NB4 (cell line): Measurements from ENCODE around the gene LTBP1.

ENCODE experiments used
- CTCF ChIP-seq: IDR thresholded peaks from one replicate; pipeline ENCODE4 v1.5.1; 2012; ENCODE audit warnings: low read depth, low read length
- POLR2A ChIP-seq: IDR thresholded peaks from 2 replicates; pipeline ENCODE4 v1.6.1; 2011; ENCODE audit warnings: mild to moderate bottlenecking; ENCODE audit not compliant: insufficient read length; ENCODE audit errors: extremely low read depth
- TF ChIP-seq, protein P1 (sequence below): IDR thresholded peaks from 2 replicates; pipeline ENCODE4 v1.6.1; 2011; ENCODE audit warnings: low read depth, low read length

GRCh38 chr2:33335516-33335915 lies 388.8 kb downstream of the LTBP1 start:
- TF ChIP-seq CTCF (no peak), POLR2A (no peak)
- TF ChIP-seq, protein P1, sequence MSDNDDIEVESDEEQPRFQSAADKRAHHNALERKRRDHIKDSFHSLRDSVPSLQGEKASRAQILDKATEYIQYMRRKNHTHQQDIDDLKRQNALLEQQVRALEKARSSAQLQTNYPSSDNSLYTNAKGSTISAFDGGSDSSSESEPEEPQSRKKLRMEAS = no peak
